Stimulated activated CD4-positive, alpha-beta T cell treated with anti-CD3 and anti-CD28 coated beads, Interleukin-1b, Interleukin-23, amount 100 ng/mL, for 24 hours (primary cell): ENCODE results near the gene ZPBP.

Experiments
- DNase-seq, 4 experiments: peaks; one replicate each; pipeline ENCODE4 v3.0.0-alpha.2; 2020; ENCODE audit warnings: low read depth in 4 of 4, low spot score in 1 of 4

ZPBP gene, protein sequence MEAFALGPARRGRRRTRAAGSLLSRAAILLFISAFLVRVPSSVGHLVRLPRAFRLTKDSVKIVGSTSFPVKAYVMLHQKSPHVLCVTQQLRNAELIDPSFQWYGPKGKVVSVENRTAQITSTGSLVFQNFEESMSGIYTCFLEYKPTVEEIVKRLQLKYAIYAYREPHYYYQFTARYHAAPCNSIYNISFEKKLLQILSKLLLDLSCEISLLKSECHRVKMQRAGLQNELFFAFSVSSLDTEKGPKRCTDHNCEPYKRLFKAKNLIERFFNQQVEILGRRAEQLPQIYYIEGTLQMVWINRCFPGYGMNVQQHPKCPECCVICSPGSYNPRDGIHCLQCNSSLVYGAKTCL

DNA sequence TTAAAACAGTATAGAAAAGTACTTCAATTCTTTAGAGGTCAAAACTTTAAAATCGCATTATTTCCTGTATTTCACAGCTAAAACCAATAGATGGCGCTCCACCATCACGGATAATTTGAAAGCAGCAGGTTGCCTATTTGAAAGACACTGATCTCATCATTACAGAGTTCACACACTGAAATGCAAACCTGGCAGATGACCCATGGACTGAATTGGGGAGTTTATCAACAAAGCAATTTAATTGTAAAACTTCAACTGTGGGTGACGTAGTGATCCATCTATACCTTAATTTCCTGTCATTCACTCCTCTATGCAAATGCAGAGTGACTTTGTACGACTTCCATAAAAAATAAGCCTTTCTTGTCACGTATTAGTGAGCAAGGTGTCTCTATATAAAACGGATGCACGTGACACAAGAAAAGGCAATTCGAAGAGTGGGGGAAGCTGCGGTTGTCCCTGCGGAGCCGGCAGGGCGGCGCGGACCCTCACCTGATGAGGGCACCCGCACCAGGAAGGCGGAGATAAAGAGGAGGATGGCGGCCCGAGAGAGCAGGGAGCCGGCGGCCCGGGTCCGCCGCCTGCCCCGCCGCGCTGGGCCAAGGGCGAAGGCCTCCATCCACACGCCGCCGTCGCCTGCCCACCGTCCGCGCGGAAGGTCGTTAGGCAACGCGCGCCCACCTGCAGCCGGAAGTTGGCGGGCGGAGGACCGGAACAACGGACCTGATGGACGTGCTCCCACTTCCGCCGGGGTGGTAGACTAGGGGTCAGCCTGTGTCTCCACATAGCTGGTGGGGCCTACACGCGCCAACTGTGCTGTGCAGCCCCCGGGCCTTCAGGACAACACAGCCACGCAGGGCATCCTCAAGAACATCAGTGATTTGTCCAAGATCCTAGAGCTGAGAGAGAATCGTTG, at the start of gene ZPBP:
Gene ZPBP (minus strand): TSS at position 668 of the 913 bp plus-strand sequence. CDS start 52 bp downstream, at position 616.
- DNase-seq = peak in 3 of 4 experiments; percentile 20 to 27 (median 26)

DNA sequence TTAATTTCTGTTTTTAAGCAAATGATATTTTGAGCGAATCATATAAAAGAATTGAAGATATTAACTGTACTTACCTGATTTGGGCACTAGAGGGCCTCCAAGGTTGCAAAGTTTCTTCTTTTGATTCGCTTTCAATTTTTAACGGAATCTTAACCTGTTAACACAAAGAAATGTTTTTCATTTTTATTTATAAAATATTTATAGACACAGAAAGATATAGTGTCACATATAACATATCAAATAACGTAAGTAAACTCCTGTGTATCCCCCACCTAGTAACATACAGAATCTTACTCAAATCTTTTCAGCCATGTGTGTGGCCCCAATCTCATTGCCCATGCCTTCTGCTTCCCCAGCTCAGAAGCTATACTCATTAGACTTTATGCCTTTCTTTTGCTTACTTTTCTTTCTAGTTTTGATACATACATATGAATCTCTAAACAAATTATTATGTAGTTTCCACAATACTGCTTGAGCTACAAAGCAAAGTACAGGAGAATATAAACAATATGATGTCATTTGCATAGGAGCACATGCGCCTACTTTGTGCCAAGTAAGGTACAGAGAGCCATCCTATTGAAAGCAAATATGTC, 49.5 kb upstream of the ZPBP start:
- no peak for DNase-seq

DNA sequence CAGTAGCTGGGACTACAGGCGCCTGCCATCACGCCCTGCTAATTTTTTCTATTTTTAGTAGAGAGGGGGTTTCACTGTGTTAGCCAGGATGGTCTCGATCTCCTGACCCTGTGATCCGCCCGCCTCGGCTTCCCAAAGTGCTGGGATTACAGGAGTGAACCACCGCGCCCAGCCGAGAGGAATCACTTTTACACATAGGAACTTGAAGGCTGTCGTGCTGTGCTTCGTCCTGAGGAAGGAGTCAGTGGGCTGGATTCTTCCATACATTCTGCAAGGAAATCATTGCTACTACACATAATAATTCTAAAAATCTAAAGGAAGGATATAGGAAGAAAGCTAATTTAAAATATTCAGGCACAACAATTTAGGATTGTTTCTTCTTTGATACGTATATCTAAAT, 48.8 kb upstream of the ZPBP start:
- DNase-seq = no peak

DNA sequence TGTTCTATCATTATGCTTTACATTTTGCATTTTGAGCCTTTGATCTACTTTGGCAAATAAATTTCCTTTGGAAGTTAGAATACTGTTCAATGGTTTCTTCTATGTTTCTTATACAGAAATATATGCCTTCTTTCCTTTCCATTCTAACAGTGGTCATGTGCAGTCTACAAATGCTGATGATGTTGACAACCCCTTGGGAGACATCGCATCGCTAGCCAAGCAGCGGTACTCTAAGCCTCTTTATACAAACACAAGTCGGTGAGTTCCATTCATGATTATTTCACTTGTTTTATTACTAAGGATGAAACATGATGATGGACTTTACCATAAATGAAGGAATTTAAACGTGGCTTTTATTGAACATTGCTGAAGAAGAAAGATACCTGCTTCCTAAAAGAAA, 48.1 kb upstream of the ZPBP start:
- DNase-seq = no peak

DNA sequence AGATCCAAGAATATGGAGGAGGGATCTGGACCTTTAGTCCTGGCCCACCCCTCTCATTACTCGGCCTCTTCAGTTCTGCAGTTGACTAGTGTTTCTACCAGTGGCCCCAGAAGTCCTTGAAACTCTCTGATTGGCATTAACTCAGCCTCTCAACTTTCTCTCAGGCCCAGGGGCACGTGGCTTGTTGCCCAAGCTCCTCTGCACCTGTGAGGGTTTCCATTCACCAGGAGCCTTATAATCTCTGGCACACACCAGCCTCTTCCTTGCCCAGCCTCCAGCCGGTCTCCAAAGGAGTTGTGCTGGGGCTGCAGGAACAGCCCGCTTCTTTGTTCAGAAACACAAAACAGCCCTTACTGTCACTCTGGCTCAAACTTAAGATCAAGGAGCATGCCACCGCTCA, 47.6 kb upstream of the ZPBP start:
- DNase-seq = no peak

DNA sequence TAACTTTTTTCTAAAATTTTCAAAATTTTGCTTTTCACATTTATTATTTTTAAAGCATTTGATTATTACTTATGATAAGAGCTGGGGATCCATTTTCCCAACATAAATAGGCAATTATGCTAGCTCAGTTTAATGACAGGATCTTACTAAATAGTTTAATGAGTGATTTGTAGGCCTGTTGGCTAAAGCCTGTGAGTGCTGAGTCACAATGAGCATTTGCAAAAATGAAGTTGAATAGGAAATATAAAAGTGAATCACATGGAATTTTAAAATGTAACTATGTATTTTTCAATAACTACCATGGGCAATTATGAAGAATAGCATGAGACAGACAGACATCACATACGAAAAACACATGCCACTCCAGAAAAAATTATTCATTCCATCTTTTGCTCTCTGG, 45.1 kb upstream of the ZPBP start:
- DNase-seq = no peak

DNA sequence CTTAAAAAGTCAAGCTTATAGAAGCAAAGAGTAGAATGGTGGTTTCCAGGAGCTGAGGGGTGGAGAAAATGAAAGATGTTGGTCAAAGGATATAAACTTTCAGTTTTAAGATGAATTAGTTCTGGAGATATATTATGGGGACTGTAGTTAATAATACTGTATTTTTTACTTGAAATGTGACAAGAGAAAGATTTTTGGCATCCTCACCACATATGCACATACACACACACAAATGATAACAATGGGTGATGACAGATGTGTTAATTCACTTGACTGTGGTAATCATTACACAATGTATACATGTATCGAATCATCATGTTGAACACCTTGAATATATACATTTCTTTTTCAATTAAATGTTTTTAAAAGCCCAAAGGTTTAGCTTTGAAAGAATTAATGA, 32.7 kb upstream of the ZPBP start:
- no peak for DNase-seq

DNA sequence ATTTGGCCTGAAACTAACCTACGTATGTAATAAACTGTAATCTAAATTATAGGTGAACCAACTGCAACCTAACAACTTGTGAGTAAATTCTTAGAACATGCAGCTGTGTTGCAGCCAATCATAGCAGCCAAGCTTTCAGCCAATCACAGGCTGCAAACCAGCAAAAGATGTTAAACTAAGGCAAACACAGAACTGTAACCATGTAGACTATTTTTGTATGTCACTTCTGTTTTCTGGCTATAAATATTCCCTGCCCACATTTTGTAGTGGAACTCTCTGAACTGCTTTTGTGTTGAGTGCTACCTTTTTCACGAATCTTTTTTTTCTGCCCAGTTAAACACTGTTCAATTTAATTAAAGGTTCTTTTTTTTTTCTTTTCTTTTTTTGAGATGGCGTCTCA, 28.2 kb upstream of the ZPBP start:
- DNase-seq = no peak

DNA sequence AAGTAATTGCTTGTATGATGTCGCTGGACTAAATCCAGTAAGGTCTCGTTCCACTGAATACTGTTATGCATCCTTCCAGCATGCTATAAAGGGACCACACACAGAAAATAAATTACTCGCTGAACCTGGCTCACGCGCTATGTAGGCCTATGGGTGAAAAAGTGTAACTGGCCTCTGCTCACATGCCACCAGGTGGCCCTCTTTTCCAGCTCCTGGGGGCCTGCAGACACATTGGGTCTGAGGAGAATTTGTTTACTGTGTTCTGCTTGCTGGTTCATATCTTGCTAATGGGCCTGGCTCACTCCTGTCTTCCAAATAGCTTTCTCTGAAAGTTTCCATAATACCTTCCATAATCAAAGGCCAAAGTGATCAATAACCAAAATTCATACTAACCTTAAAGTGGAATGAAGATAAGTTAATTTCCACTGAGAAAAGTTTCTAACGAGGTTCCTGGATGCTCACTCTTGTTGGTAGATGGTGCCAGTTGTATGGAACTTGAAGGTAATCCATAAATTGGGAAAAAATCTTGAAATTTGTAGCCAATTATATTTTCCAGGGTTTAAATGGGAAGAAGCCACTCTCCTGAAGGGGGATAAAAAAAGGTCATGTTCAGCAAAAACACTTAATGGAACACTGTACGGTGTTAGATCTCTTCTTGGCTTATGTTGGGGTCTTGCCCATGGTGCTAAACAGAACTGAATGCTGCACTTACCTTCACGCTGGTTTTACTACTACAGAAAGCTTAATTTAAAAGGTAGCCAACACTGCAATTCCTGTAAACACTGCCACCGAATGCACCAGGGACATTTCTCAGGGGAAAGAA, 27.0 kb upstream of the ZPBP start:
- peak in 2 of 4 experiments; percentile 2 to 11 for DNase-seq

DNA sequence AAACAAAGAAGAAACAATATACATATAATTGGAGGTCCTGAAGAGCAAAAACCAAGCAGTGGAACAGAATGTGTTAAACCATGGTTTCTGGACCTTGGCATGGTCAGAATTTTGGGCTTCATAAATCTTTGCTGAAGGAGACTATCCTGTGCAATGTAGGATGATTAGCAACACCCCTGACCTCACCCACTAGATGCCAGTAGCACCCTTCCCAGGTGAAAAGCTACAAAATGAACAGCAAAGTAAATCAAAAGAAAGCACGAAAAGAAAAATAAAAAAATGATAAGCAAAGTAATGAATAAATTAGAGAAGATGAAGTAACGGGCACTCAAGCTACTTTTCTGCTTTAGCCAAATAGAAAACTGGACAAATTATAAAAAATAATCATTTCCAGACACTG, 19.2 kb upstream of the ZPBP start:
- no peak for DNase-seq

DNA sequence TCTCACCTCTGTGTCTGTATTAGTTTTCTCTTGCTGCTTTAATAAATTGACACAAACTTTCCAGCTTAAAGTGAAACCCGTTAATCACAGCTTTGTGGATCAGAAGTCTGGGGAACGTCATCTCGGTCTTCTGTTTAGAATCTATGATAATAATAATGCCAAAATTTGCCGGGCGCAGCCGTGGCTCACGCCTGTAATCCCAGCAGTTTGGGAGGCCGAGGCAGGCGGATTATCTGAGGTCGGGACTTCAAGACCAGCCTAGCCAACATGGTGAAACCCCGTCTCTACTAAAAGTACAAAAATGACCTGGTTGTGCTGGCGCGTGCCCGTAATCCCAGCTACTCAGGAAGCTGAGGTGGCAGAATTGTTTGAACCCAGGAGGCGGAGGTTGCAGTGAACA, 8.8 kb upstream of the ZPBP start:
- DNase-seq = no peak

DNA sequence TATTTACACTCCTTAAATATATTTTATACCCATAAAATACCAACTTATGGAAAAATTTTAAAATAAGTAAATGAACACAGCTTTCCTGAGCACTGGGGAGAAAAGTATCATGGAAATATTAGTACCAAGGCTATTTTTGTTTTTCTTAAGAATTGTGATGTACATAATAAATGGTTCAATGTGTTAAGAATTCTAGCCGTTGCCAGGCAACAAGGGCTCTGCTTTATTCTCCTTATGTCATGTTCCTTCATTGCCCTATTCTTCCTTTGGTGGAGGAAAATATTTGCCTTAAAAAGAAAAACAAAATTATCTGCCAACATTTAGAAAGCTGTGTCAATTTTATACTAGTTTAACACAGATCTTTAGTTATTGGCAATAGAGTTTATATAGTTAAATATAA, 2.6 kb upstream of the ZPBP start:
- DNase-seq = no peak

DNA sequence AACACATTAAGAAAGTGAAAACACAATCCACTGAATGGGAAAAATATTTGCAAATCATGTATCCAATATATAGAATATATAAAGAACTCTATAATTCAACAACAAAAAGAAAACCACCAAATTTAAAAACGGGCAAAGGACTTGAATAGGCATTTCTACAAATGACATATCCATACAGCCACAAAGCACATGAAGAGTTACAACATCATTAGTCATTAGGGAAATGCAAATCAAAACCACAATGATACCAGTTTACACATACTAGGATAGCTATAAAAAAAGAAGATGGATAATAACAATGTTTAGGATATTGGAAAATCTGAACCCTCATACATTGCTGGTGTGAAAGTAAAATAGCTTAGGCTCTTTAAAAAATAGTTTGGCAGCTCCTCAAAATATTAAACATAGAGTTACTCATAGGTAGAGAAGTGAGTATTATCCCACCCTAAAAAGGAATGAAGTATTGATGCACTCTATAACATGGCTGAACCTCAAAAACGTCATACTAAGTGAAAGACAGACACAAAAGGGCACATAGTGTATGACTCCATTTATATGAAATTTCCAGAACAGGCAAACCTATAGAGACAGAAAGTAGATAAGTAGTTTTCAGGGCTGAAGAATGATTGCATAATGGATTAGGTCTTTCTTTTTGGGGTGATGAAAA, 4.5 kb downstream of the ZPBP start:
- DNase-seq = no peak

DNA sequence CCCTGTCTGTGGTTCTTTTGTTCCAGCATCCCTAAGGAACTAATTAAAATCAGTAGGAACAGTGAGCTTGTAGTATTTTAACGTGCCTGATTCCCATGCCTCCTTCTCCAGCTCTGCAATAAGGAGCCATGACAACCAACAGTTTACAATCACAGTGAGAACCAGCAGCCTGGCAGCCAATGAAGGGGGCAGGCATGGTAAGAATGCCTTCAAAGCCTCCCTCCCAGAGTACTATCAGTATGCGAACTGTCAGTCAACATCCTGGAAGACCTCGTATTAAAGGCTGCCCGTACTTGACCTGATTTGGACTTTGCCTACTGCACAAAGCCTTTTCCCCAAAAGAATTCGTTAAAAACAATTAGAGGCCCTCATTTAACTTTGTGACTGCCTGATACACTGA, 7.7 kb downstream of the ZPBP start:
- DNase-seq = no peak

DNA sequence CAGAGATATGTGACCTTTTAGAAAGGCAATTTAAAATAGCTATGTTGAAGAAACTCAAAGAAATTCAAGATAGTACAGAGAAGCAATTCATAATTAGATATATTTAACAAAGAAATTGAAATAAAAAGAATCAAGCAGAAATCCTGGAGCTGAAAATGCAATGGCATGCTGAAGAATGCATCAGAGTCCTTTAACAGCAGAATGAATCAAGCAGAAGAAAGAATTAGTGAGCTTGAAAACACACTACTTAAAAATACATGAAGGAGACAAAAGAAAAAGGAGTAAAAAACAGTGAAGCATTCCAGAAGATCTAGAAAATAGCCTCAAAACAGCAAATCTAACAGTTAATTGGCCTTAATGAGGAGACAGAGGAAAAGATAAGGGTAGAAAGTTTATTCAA, 20.0 kb downstream of the ZPBP start:
- DNase-seq = no peak

DNA sequence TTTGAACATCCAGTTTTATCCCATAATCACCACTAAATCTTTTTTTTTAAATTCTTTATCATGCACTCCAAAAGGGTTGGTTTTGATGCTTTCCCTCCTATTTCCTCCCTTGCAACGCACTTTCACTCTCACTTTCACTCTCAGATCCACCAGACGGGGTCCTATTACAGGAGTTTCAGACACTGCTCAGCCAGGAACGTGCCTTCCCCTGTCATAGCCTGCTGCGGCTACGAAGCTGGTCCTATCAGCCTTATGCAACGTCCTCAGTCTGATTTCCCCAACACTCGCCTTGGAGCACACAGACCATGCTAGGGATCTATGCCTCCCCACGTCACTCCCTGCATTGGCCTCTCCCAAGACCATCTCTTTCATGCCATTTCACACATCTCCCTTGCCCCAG, 23.4 kb downstream of the ZPBP start:
- DNase-seq = no peak

DNA sequence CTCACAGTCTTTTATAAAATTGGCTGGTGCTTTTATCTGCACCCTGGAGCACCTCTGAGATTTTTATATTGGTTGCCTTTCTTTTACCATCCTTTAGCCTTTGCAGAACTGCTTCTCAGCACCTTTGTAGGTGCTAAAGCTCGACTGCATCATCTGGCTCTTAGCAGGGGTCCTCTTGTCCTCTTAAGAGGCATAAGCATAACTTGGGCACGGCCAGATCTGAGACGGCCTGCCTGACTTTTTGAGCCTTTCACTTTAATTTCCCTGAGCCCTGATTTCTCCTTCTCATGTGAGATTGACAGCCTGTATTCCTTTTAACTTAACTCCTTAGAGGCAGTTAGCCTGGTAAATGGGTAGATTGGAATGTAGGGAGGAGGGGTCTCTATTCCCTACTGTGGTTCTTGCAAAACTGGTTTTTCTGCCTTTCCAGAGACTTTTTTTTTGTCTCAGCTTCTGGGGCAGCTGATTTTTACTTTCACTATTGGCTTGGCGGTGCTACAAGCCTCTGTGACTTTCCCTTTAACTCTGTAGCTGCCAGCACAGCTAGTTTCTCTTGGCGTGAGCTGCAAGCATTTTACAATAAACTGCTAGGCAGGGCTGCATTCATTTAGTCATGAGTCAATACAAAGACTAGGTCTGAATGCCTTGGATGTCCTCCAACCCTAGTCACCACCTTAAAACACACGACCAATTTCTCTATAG, 24.0 kb downstream of the ZPBP start:
- DNase-seq = no peak

DNA sequence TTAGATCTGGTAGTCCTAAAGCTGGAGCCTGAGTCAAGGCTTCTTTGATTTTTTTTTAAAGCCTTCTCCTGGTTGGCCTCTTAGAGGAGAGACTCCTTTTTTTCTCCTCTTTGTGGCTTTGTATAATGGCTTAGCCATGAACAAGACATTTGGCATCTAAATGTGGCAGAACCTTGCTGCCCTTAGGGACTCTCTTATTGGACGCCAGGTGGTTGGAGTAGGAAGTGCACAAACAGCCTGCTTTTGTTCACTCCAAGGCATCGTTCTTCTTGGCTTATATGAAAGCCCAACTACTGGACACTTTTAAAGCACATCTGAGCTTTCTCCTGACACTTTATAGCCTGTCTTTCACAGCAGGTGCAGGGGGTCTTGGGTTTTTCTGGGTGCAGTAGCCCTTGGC, 25.0 kb downstream of the ZPBP start:
- no peak for DNase-seq

DNA sequence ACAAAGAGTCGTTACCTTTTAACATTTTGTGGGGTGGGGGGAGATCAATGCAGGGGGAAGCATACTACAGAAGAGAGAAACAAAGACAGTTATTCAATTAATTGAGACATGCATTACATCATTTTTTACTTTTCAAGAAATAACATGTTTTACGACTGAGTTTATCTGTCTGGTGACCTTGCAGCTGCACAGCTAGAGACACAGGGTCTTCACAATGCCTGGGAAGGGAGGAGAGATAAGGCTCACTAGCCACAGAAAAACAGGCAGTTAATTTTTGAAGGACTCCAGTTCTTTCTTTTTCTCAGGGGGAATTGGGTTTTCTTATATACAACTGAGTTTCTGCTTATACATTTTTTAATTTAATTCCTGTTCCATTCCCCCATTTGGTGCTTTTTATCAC, 30.1 kb downstream of the ZPBP start:
- DNase-seq = no peak

DNA sequence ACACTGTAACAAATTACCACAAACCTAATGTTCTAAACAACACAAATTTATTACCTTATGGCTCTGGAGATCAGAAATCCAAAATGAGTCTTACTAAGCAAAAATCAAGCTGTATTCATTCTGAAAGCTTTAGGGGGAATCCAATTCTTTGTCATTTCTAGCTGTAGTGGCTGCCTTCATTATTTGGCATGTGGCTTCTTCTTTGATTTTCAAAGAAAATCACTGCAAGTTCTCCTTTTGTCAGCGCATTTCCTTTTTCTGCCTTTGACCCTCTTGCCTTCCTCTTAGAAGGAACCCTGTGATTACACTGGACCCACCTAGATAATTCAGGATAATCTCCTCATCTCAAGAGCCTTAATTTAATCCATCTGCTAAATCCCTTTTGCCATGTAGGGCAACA, 36.9 kb downstream of the ZPBP start:
- no peak for DNase-seq
